Activated T-cell treated with anti-CD3 and anti-CD28 coated beads, Interleukin-2, amount 50 U/mL, for 1 hour (primary cell): Measurements from ENCODE around the gene MIPEP.

ENCODE experiments used
- DNase-seq: peaks from one replicate; pipeline ENCODE4 v3.0.0-alpha.2; 2020

The MIPEP gene

GRCh38 chr13:23740002-23740401, 149.2 kb downstream of the MIPEP start:
- no peak for DNase-seq

GRCh38 chr13:23739596-23739995, 149.6 kb downstream of the MIPEP start:
- DNase-seq = no peak

DNA sequence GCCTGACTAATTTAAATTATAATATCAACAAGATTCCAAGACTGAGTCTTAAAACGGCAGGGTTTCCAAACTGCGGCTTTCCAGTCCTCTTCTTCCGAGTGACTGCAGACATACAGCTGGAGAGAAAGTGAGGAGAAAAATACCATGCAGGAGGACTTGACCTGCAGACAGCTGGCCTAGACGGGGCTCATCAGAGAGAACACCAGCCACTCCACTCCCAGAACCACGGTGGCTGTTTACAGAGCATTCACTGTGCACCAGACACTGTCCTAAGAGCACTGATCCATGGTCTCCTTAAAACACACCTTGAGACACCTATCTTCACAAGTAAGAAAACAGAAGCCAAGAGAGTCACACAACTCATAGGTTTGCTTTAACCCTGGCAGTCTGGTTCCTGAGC, 152.7 kb downstream of the MIPEP start:
- no peak for DNase-seq

GRCh38 chr13:23735329-23735728, 153.9 kb downstream of the MIPEP start:
- DNase-seq = no peak

DNA sequence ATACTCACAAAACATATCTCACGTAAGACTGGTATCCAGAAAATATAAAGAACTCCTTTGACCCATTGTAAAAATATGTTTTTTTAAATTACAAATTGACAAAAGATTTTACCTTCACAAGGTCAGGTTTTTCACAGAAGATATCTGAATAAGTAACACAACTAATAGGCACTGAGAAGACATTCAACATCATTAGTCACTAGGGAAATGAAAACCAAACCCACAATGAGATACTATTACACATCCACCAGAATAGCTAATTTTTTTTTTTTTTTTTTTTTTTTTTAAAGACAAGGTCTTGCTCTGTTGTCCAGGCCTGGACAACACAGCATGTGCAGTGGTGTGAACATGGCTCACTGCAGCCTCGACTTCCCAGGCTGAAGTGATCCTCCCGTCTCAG, 157.5 kb downstream of the MIPEP start:
- DNase-seq = no peak

DNA sequence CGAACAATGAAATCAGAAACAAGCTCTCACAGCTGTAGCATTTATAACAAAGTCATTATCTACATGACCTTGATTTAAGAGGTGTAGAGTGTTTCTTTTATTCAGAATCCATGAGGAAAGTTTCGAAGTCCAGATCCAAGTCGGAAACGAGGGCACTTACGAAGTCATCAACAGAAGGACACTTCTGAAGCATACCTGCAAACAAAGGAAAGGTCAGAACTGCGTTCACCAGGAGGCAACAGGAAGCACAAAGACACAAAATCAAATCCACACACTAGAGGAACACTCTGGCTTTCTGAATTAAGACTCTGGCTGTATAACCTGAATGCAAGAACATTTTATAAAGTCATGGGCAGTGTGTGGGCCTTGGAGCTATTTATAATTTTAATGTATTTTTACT, 158.9 kb downstream of the MIPEP start:
- no peak for DNase-seq

DNA sequence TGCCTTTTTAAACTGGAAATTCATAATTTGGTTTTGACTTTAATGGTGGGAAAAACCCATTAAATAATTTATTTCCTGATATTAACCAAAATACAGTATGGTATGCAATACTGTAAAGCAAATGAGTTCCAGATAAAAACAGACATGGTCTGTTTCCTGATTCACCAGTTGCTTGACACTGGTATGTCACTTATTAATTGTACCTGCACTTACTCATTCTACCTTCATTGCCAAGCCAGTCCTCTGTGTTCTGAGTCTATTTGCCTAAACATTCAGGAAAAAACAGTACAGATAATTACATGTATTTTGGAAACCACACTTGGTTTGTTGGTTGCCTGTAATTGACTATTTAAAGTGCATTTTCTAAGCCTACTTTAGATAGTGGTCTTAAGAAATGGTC, 159.7 kb downstream of the MIPEP start:
- no peak for DNase-seq

GRCh38 chr13:23728807-23729206, 160.4 kb downstream of the MIPEP start:
- no peak for DNase-seq

DNA sequence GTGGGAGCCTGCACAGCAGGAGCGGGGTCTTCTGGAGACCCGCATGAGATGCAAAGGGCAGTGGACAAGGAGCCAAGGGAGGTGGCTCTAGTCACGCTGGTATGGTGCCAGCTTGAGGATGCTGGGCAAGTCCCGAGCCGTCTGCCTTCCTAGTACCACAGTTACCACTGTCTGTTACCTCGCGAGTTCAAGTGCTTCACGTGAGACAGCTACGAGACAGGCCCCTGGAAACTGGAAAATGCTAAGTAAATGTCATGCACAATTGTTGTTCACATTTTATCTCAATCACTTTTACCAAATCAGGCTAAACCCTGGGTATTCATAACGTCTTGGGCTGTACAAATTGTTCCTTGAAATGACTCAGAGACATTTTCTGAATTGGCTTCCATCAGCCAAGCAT, 163.3 kb downstream of the MIPEP start:
- DNase-seq = no peak

DNA sequence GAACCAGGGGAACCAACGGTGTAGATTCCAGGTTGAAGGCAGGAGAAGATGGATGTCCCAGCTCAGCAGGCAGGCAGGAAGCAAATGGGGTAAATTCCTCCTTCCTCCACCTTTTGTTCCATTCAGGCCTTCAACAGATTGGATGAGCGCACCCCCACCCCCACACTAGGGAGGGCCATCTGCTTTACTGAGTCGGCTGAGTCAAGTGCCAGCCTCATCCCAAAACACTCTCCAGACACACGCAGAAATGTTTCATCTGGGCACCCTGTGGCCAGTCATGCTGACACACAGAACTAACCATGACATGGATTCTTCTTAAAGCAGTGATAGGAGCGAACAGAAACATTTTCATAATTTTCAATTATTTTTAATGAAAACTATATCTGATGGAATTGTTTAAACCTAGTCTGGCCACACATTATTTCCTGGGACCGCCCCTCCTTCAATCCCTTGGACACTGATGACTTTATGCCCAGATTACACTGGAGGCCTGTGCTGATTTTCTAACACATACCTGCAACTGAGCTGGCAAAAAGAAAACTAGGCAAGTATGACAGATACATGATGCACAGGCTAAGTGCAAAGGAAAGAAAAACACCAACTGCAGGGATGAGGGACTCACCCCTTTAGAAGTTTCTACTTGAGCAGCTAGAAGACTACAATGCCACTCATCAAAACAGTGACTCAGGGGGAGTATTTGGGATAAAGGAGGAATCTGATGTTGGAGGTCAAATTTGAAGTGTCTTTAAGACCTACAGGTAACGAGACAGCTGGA, 164.8 kb downstream of the MIPEP start:
- DNase-seq = no peak

DNA sequence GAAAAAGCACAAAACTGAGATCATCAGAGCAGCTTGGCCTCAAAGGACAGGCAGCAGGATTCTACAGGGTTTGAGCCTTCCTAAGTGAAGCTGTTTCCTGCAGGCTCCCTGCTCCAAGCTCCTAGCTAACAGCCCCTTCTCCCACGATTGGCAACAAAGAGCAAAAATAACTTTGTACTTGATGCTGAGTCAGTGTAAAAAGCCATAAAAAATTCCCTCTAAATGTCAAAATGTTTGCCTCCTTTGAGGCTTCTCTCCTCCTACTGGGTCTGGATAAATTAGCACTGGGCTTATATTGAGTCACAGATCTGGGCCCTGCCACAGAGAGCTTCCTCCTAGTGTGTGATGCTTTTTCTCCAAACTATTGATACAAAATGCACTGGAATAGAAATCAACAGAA, 165.7 kb downstream of the MIPEP start:
- DNase-seq = no peak

- no peak for DNase-seq
Measured at GRCh38 chr13:23722726-23723453, 166.3 kb downstream of the MIPEP start.

DNA sequence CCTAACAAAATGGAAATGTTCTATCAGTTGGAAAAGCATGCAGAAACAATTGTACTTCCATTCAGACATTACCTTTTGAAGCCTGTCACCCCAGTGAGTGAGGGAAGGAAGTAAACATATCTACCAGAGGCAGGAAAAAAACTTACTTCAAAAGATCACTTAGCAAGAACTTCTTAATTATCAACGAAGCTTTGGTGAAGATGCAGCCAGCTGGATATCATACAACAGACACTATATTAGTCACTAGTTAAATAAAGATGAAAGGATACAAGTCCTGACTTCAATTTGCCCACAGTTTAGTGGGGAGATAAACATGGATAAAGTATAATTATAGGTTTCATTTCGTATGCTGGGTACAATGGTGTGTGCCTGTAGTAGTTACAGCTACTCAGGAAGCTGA, 170.2 kb downstream of the MIPEP start:
- no peak for DNase-seq

- no peak for DNase-seq
Measured at GRCh38 chr13:23716401-23716800, 172.8 kb downstream of the MIPEP start.

DNA sequence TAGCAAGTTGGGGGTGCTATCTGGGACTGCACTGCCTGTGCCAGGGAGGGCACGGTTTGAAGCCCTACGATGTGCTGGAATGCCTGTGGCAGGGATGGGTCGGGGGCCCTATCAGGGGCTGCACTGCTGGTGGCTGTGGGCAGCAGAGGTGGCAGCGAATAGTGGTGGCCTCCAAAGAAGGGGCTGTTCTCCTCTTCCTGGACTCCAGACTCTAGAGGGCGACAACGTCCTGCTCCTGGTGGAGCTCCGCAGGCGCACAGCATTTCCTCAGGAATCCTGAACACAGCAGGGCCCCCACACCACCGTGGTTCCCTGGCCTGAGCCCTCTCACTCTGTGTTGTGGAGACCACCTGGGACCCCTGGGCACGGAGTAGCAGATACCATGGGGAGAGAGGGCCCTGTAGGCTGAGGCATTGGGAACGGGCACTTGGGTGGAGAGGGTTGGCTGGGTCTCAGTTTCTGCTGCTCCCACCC, 173.4 kb downstream of the MIPEP start:
- DNase-seq = no peak

DNA sequence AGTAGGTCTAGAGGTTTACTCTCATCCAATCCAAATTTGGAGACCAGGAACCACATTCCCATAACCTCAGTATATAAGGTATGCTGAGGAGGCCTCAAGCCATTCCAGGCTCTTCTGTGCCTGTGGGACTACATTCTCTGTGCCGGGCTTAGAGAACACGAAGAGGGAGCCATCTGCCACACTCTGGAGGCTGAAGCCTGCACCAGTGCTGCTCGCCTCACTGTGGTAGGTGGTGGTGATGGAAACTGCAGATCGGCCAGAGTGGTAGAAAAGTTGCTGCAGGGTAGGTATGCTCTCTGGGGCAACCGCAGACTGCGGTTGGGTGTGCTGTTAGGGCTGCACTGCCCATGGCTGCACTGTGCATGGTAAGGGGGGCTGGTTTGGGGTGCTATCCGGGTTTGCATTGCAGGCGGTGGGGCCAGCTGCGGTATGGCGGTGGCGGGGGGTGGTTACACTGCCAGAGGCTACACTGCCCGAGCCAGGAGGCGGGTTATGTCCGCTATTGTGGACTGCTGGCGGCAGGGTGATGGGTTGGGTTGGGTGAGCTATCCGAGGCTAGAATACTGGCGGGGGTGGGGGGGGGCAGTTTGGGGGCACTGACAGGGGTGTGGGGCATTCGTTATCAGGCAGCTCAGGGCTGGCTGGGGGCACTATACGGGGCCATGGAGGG, 174.0 kb downstream of the MIPEP start:
- no peak for DNase-seq

DNA sequence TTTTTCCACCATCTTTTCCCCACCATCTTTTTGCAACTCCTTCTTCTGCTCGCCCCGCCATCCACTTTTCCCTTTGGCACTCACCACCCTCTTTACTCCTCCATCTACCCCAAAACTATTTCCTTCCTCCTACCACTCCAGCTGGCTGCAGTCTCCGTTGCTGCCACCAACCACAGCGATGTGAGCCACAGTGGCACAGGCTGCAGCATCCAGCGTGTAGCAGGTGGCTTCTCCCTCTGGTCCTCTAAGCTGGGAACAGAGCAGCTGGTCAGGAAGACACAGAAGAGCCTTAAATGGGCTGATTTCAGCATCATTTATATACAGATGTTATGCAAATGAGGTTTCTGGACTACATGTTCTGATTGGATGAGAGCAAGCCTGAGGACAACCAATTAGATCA, 174.5 kb downstream of the MIPEP start:
- no peak for DNase-seq

DNA sequence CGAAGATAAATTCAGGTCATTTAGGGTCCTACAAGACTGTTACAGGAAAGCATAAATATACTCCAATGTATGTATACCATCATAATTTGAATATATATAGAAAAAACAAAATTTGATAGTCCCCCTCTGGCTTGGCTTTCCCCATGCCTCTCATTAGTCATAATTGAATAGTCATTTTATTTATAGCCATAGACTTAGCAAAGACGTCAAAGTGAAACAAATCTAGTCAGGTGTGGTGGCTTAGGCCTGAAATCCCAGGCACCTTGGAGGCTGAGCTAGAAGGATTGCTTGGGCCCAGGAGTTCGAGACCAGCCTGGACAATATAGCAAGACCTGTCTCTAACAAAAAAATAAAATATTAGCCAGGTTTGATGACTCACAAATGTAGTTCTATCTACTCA, 177.8 kb downstream of the MIPEP start:
- no peak for DNase-seq

- DNase-seq = no peak
Measured at GRCh38 chr13:23710366-23710765, 178.8 kb downstream of the MIPEP start.

DNA sequence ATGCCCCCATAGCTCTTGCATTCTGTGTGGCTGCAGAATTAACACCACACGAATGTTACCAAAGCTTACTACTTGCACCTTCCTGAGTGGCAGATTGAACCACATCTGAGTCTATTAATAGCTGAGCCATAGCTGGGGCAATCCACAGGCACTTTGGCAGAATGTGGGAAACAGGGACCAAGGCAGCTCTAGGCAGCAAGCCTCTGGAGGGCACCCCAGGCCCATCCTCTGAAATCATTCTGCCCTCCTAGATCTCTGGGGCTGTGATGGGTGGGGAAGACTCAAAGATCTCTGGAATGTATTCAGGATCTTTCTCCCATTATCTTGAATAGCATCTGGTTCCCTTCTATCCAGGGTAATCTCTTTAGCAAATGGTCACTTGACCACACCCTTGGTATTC, 179.7 kb downstream of the MIPEP start:
- DNase-seq = no peak

- no peak for DNase-seq
Measured at GRCh38 chr13:23707674-23708073, 181.5 kb downstream of the MIPEP start.

DNA sequence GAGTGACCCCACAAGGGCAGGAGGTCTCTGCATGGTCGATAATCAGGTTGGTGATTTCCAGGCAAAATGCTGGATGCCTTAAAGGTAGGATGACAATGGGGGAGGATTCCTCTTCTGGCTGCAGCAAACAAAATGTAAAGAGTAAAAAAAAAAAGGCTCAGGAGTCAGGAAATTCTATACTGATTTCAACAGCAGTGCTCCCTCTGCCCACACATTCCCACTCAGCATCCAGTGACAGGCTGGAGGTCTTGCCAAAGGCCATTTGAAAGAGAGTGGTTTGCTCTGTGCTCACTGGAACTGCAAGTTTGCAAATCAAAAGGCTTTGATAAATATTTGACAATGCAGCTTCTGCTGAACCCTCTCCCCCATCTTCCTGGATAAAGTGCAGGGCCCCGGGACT, 183.6 kb downstream of the MIPEP start:
- no peak for DNase-seq

DNA sequence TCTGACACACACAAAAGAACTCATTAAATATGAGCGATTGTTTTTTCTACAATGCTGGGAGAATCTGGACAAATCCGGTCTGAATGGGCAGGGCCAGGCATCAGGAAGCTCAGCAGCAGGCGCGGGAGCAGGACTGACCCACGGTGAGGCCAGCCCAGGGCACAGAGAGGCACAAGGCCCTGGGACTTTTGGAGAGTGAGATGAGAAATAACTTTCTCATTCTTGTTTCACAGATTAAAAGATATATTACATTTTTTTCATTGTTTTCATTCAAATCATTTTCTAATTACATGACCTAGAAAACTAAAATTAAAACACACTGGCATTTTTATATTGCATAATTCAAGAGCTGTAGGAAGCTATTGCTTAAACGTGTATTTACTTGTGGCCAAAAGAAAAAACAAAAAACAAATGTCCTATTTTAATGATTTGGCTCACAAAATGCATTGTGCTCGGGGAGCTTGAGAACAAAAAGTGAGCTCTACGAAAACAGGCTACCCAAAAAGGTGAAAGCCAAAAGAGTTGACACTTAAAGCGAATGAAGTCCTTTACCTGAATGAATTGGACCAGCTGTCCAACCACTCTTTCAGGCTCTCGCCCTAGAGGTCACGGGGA, 185.8 kb downstream of the MIPEP start:
- no peak for DNase-seq

GRCh38 chr13:23701636-23702035, 187.6 kb downstream of the MIPEP start:
- DNase-seq = no peak
